HCT116 (cell line): ENCODE data around the gene CXCL8.

Experiments used
- CTCF ChIP-seq, 3 experiments: fragments of 200-600 bp in 1 of 3; sonication (generic) in 1 of 3; IDR thresholded peaks in 2 of 3; conservative IDR thresholded peaks in 1 of 3; 2 replicates each; pipeline ENCODE4 v1.5.1; 2012 to 2017; ENCODE audit warnings: low read depth in 2 of 3, low read length in 2 of 3, antibody characterized with exemption in 1 of 3, borderline replicate concordance in 1 of 3, control low read depth in 1 of 3, mild to moderate bottlenecking in 1 of 3, mixed read lengths in 1 of 3, mixed run types in 1 of 3, moderate library complexity in 1 of 3; ENCODE audit not compliant: insufficient read depth in 1 of 3
- EZH2 ChIP-seq: fragments of 200-600 bp; sonication (generic); IDR thresholded peaks from 2 replicates; pipeline ENCODE4 v1.6.1; 2017; ENCODE audit warnings: antibody characterized with exemption, mixed run types
- POLR2A ChIP-seq: IDR thresholded peaks from 2 replicates; pipeline ENCODE4 v1.7.0; 2011; ENCODE audit warnings: borderline replicate concordance; ENCODE audit not compliant: insufficient read depth, insufficient read length; ENCODE audit errors: extremely low read depth
- POLR2AphosphoS5 ChIP-seq: IDR thresholded peaks from 2 replicates; pipeline ENCODE4 v1.6.1; 2011; ENCODE audit warnings: mild to moderate bottlenecking, low read depth, low read length, moderate library complexity
- RAD21 ChIP-seq: IDR thresholded peaks from 2 replicates; pipeline ENCODE4 v1.6.1; 2012; ENCODE audit warnings: low read depth, mild to moderate bottlenecking
- TF ChIP-seq, protein P1 (sequence below): IDR thresholded peaks from 2 replicates; pipeline ENCODE4 v1.6.1; 2012; ENCODE audit warnings: low read depth

GRCh38 chr4:73701116-73701515 is 39.3 kb upstream of the CXCL8 start:
- no peak for TF ChIP-seq CTCF (IDR thresholded peaks at IDR 0.05 in 2 of 3, conservative IDR thresholded peaks at IDR 0.05 in 1 of 3; ENCODE audit: borderline replicate concordance in 1 of 3, insufficient read depth in 1 of 3, low read depth in 2 of 3, low read length in 2 of 3)
- TF ChIP-seq POLR2AphosphoS5: no peak
- TF ChIP-seq POLR2A: no peak
- TF ChIP-seq, protein P1, sequence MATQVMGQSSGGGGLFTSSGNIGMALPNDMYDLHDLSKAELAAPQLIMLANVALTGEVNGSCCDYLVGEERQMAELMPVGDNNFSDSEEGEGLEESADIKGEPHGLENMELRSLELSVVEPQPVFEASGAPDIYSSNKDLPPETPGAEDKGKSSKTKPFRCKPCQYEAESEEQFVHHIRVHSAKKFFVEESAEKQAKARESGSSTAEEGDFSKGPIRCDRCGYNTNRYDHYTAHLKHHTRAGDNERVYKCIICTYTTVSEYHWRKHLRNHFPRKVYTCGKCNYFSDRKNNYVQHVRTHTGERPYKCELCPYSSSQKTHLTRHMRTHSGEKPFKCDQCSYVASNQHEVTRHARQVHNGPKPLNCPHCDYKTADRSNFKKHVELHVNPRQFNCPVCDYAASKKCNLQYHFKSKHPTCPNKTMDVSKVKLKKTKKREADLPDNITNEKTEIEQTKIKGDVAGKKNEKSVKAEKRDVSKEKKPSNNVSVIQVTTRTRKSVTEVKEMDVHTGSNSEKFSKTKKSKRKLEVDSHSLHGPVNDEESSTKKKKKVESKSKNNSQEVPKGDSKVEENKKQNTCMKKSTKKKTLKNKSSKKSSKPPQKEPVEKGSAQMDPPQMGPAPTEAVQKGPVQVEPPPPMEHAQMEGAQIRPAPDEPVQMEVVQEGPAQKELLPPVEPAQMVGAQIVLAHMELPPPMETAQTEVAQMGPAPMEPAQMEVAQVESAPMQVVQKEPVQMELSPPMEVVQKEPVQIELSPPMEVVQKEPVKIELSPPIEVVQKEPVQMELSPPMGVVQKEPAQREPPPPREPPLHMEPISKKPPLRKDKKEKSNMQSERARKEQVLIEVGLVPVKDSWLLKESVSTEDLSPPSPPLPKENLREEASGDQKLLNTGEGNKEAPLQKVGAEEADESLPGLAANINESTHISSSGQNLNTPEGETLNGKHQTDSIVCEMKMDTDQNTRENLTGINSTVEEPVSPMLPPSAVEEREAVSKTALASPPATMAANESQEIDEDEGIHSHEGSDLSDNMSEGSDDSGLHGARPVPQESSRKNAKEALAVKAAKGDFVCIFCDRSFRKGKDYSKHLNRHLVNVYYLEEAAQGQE: no peak
- TF ChIP-seq EZH2: no peak
- no peak for TF ChIP-seq RAD21
